ENCODE data around the gene HOXC9.

DNA sequence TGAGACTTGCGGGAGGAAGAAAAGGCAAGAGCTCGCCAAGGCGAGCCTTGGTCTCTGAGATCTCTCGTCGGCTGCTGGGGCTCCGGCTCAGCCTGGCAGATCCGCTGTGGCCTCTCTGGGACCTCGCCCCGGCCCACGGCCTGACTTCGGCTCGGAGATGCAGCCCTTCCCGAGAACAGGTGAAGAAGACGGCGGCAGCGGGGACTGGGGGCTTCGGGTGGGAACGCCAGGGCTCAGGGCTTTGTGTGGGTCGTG lies 6.0 kb upstream of the HOXC9 start:
- TF ChIP-seq, protein P1, sequence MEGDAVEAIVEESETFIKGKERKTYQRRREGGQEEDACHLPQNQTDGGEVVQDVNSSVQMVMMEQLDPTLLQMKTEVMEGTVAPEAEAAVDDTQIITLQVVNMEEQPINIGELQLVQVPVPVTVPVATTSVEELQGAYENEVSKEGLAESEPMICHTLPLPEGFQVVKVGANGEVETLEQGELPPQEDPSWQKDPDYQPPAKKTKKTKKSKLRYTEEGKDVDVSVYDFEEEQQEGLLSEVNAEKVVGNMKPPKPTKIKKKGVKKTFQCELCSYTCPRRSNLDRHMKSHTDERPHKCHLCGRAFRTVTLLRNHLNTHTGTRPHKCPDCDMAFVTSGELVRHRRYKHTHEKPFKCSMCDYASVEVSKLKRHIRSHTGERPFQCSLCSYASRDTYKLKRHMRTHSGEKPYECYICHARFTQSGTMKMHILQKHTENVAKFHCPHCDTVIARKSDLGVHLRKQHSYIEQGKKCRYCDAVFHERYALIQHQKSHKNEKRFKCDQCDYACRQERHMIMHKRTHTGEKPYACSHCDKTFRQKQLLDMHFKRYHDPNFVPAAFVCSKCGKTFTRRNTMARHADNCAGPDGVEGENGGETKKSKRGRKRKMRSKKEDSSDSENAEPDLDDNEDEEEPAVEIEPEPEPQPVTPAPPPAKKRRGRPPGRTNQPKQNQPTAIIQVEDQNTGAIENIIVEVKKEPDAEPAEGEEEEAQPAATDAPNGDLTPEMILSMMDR (IDR thresholded peaks at IDR 0.05): no peak
- no peak for TF ChIP-seq ZFX (IDR thresholded peaks at IDR 0.05; ENCODE audit: borderline replicate concordance)

Measured in 22Rv1 (cell line).